RWPE1 (cell line): ENCODE results near the gene XPO5.

Source experiments
- CTCF ChIA-PET: fragments of 350-600 bp; sonication (Branson Sonifier 250); formaldehyde crosslinking; extraction: SDS; loops from one replicate; lab custom pipeline; 2021; lab: Yijun Ruan, JAX
- POLR2A ChIA-PET: fragments of 400-600 bp; formaldehyde crosslinking; extraction: SDS; loops from one replicate; lab custom pipeline; 2020; ENCODE audit warnings: antibody characterized with exemption; ENCODE audit not compliant: low non-redundant PET; lab: Yijun Ruan, JAX
- DNase-seq: peaks from one replicate; pipeline ENCODE4 v3.0.0; 2012; ENCODE audit warnings: low spot score
- H3K27ac ChIP-seq: fragments of 450-650 bp; 2 replicates; pipeline ENCODE4 v1.5.1; 2017
- TF ChIP-seq, protein P1 (sequence below): fragments of 450-650 bp; conservative IDR thresholded peaks from 2 replicates; pipeline ENCODE4 v1.5.1; 2017; ENCODE audit warnings: low read depth, mild to moderate bottlenecking

XPO5 gene

DNA sequence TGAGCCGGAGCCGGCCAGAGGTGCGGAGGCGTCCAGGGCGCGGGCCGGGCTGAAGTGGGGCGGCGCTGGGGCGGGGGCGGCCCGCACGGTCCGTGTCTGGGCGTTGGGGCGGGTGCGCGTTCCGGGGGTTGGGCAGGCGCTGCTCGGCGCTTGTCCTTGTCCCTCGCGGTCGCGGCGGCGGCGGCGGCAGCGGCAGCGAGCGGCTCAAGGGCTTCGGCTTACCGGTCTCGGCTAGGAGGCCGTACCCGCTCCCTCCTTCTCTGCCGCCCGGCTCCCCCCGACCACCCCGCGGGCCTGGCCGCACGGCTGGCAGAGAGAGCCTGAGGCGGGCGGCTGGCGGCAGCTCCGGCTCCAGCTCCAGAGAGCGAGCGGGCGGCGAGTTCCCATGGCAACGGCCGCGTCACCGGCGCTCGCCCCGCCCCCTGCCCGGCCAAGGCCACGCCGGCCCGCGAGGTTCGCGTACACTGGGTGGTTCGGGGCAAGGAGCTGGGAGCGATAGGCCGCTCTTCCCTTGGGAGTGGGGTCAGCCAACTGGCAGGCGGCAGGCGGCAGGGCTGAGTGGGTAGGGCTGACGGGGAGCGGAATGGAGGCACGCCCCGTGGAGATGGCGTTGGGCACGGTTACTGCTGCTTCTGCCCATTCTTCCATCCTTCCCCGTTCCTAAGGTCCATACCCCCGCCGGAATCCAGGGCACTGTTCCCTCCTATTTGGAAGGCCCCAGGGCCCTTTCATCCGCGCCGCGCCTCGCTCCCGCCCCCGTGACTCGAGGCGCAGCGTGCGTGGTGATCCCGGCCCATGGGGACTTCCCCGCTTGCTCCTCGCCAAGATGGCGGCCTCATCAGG is 65.6 kb downstream of the XPO5 start, which contains the start of gene LRRC73:
Gene LRRC73 (minus strand): TSS at position 363 of the 843 bp plus-strand sequence. CDS start 561 bp downstream, outside the sequence.
- TF ChIP-seq, protein P1, sequence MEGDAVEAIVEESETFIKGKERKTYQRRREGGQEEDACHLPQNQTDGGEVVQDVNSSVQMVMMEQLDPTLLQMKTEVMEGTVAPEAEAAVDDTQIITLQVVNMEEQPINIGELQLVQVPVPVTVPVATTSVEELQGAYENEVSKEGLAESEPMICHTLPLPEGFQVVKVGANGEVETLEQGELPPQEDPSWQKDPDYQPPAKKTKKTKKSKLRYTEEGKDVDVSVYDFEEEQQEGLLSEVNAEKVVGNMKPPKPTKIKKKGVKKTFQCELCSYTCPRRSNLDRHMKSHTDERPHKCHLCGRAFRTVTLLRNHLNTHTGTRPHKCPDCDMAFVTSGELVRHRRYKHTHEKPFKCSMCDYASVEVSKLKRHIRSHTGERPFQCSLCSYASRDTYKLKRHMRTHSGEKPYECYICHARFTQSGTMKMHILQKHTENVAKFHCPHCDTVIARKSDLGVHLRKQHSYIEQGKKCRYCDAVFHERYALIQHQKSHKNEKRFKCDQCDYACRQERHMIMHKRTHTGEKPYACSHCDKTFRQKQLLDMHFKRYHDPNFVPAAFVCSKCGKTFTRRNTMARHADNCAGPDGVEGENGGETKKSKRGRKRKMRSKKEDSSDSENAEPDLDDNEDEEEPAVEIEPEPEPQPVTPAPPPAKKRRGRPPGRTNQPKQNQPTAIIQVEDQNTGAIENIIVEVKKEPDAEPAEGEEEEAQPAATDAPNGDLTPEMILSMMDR: no peak
- ChIA-PET POLR2A (interaction anchor here (1.0 kb wide), 1 partner anchor 9 kb away, joined by 4 read pairs; no protein-coding TSS in a partner anchor), CTCF (interaction anchor here (0.6 to 1.1 kb wide), 2 partner anchors 76 to 281 kb away, joined by 3 read pairs; partner anchors contain the start of gene DNPH1)
- peak within 1 kb of the TSS; percentile 80 for H3K27ac ChIP-seq
- DNase-seq: peak; percentile 72

DNA sequence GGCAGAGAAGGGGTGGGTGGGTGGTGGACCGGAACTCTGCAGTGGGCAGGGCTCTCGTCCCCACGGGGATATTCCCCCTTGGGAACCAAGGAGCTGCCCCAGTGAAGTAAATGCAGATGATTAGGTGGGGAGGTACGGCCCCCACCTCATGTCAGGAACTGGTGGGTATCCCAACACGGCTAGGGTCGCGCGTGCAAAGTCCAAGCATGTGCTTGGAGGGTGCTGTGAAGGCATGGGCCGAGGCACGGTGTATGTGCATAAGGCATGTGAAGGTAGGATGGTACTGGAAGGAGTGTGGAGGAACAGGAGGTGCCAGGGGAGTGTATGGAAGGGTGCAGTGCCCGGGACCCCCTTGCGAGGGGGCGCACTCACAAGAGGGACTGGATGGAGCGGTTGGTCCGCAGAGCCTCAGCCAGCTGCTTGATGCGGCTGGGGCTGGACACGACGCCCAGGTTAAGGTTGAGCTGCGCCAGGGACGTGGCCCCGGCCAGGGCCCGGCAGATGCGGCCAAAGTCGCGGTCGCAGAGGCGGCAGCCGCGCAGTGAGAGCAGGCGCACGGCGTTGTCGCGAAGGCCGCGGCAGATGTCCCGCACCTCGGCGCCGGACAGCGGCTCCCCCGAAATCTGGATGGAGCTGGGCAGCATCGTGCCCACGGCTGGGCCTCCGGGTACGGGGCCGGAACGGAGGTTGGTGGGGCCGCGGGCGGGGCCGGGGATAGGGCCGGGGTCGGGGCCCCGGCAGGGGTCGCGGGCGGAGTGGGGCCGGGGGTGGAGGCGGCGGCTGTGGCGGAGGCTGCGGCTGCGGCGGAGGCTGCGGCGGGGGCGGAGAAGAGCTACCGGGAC is 66.5 kb downstream of the XPO5 start:
- ChIA-PET POLR2A (interaction anchor here (1.0 kb wide), 1 partner anchor 8 kb away, joined by 4 read pairs; no protein-coding TSS in a partner anchor), CTCF (interaction anchor here (0.6 to 1.1 kb wide), 2 partner anchors 75 to 280 kb away, joined by 3 read pairs; partner anchors contain the start of gene DNPH1)
- H3K27ac ChIP-seq: peak overlapping the region; percentile 80
- DNase-seq: no peak
- TF ChIP-seq, protein P1: no peak

DNA sequence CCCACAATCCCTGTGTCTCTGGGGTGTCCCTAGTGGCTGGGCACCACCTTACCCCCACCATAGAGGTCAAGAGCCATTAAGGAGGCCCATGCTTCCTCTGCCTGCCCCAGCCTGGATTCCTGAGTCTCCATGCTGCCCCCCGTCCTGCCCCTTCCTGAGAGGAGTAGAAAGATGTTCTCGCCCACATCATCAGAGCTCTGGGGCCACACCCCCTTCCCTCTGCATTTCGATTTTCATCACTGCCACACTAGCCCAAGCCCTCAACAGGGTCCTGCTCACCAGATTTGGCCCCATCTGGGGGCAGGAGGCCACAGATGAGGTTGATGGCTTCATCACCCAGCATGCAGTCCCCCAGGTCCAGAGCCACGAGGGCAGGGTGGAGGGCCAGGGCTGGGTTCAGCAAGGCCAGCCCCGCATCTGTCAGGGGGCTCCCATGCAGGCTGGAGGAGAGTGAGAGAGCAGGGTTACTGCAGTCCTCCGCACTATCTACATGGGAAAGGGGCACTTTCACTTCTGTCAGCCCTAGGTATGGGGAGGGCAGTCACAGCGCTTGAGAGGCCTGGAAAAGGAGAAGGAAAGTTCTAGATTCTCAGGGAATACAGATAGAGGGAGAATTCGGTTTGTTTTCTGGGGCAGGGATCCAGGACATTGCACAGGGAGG is 67.2 kb downstream of the XPO5 start:
- POLR2A ChIA-PET: interaction anchor here (1.5 kb wide), 1 partner anchor 8 kb away, joined by 4 read pairs; the partner anchor contains the start of genes POLR1C and YIPF3
- TF ChIP-seq, protein P1: no peak
- no peak overlapping the region for H3K27ac ChIP-seq
- CTCF ChIA-PET: interaction anchor here (3.7 kb wide), 1 partner anchor 12 kb away, joined by 39 read pairs; no protein-coding TSS in a partner anchor
- no peak for DNase-seq

DNA sequence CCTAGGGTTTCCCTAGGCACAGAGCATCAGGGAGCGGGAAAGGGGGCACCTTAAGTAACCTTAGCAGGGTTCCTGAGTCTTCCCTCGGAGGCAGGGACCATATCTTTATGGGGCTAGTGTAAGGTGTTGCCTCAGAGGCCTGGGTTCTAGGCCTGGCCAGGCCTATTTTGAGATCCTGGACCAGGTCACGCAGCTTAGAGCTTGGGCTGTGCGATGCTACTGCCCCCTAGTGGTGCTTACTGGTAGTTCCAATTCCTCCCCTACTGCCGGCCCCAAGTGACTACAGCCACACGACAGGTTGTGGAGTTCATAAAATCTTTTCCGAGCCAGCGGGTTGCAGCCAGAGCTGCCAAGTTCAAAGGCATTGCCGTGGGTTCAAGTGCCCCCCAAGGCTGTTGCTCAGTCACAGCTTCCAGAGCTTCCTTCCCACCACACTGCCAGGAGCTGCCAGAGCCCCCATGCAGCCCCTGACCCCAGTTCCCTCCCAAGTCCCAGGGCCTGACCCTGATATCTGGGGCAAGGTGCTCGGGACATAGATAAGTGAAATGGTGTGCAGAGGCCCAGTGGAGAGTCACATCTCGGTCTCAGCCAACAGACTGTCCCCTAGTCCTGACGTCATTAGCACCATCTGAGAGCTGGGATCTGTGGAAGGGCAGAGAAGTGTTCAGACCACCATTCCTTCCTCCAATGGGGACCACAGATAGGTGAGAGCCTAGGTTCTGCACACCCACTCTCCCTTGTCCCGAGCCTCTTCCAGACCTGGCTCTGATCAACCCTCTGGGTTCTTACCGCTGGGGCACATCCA is 69.0 kb downstream of the XPO5 start:
- ChIA-PET CTCF (interaction anchor here (0.6 to 3.7 kb wide), 22 partner anchors 10 to 1705 kb away, joined by 3 to 39 read pairs (median 4); partner anchors contain the start of genes DNPH1, POLR1C and YIPF3), POLR2A (interaction anchor here (1.5 kb wide), 1 partner anchor 10 kb away, joined by 4 read pairs; the partner anchor contains the start of genes POLR1C and YIPF3)
- DNase-seq: peak; percentile 69
- peak overlapping the region; percentile 36 for H3K27ac ChIP-seq
- TF ChIP-seq, protein P1: peak; percentile 94

DNA sequence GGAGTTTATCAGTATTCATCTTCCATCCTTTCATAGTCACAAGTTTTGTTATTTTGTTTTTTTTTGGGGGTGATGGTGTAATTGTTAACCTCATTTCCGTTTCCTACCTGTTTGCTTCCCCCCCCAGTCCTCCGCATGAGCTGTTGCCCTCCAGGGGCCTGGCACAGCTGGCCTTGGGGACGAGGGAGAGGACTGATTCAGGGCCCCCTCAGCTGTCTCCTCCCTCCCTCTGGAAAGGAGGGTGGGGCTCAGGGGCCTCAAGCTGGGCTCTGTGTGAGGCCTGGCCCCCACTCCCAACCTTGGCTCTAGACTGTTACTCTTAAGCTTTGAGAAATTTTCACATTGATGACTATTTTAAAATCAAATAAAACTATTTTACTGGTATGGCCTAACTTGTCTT is 69.7 kb downstream of the XPO5 start:
- TF ChIP-seq, protein P1: no peak
- ChIA-PET POLR2A (no interaction called here), CTCF (interaction anchor here (0.5 to 3.7 kb wide), 17 partner anchors 10 to 918 kb away, joined by 3 to 39 read pairs (median 5); partner anchors contain the start of gene DNPH1)
- peak overlapping the region; percentile 36 for H3K27ac ChIP-seq
- no peak for DNase-seq
